GF-D8 (cell line): ENCODE results near the gene B4GALT5.

Source experiments
- DNase-seq: peaks from one replicate; lab custom pipeline; 2025; lab: John Stamatoyannopoulos, UW

B4GALT5 gene

GRCh38 chr20:49657118-49657901 is 56.4 kb downstream of the B4GALT5 start:
- no peak for DNase-seq

- no peak for DNase-seq
Measured at GRCh38 chr20:49656304-49656703, 57.4 kb downstream of the B4GALT5 start.

DNA sequence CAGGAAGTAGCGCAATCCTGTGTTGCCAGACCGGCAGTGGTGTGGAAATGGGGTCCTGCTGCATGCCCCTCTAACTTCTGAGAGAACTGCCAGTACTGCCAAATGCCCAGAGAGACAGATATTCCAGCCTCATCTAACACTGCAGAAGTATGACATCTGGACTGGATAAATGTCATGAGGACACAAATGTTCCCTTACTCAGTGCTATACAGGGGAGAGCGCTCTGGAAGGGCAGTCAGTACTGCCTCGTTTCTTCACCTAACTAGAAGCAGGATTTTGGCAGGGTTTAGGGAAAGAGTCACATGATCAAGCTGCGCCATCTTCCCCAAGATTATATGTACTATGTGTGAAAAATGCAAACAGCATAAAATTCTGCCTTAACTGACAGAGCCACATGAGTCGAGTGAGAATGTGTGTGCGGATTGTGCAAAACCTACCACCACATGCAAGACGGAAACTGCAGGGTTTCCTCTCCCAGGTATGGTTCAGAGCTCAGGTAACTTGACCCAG is 59.7 kb downstream of the B4GALT5 start:
- no peak for DNase-seq

DNA sequence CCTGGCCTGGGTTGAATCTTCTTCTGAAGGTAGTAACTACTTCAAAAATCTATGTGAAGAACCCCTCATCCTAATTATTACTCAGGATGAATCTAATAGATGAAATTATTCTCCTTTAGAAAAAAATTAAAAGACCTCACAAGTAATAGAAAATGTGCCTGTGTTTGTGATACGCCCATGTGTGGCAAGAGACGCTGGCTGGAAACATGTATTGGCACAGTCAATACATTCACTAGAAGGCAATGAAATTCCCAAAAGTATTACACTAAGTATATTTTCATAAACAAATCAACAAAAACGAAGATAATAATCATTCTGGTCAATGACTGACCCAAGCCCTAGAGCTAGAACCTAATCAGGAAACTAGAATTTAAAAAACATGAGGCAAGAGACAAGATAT is 64.0 kb downstream of the B4GALT5 start:
- no peak for DNase-seq

DNA sequence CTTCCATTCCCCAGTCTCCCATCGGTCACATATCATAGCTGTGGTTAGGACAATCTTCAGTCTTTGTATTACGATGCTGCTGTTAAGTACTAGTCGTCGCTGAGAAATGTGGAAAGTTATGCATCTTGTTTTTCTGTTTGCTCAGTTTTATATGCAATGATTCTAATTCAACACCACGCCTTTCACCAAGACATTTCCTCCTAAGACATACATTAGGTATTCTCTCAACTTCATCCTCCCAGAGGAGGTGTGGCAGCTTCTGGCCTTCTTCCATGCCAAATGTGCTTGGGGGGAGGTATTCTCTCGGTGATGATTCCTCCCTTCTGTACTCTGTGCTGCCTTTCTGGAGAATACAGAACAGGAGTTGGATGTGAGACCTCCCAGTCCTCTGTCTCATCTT is 66.1 kb downstream of the B4GALT5 start:
- DNase-seq, result no peak

DNA sequence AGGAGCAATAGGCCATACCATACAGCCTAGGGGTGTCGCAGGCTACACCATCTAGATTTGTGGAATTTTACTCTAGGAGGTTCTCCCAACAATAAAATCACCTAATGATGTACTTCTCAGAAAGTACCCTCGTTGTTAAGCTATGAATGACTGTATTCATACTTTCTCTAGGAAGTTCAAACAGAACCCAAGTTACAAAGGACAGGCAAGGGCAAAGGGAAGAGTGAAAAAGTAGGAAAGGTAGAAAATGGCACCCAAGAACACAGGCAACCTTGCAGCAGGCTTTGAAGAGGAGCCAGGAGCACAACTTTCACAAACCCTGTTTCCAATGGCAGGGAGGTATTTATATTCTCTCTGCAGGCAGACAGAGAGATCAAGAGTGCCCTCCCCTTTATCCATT is 67.2 kb downstream of the B4GALT5 start:
- DNase-seq, result no peak

DNA sequence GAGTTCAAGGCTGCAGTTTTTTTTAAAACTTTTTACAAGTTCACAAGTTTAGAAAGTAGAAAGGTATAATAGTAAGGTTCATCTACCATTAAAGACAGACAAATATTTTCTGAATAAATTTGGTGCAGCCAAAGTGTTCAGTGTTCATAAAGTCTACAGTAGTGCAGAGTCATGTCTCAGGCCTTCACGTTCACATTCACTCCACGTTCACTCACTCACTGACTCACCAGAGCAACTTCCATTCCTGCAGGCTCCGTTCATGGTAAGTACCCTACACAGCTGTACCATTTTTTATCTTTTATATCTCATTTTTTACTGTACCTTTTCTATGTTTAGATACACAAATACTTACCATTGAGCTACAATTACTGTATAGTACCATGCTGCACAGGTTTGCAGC is 67.6 kb downstream of the B4GALT5 start:
- no peak for DNase-seq

GRCh38 chr20:49644980-49645565 is 68.6 kb downstream of the B4GALT5 start:
- DNase-seq, result no peak

- no peak for DNase-seq
Measured at GRCh38 chr20:49642816-49643215, 70.9 kb downstream of the B4GALT5 start.

- DNase-seq, result no peak
Measured at GRCh38 chr20:49641683-49642656, 71.7 kb downstream of the B4GALT5 start.

- DNase-seq, result no peak
Measured at GRCh38 chr20:49637046-49637637, 76.5 kb downstream of the B4GALT5 start.

DNA sequence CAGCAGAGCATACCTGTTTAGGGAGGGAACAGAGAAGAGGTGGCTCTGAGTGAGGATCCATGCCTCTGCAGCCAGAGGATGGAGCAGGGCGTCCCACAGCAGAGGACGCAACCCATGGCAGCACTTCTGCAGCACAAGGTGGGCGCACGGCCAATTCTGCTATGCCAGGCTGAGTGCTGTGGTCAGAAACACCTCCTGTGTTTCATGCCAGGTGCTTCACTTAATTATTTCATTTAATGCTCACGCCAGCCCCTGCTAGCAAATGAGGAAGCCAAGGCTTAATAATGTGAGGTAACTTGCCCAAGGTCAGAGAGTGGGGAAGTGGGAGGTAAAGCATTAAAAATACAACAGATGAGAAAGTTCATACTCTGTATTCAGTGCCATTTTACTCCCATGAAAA is 77.2 kb downstream of the B4GALT5 start:
- no peak for DNase-seq

DNA sequence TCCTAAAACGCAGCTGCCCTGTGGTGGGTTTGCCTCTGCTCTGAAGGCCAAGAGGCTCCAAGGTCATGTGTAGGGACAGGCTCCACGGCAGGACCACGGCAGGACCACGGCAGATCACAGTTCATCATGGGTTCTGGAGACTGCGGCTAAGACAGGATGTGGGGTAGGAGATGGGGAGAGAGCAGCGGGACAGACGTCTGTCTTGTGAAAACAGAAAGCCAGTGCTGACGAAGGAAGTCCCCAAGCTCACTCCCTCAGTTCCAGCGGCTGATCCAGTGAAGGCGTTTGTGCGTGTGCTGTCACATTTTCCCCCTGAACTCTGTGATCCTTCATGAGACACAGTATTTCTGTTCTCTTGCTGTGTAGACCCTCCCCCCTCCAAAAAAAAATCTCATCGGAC is 77.8 kb downstream of the B4GALT5 start:
- DNase-seq, result no peak

DNA sequence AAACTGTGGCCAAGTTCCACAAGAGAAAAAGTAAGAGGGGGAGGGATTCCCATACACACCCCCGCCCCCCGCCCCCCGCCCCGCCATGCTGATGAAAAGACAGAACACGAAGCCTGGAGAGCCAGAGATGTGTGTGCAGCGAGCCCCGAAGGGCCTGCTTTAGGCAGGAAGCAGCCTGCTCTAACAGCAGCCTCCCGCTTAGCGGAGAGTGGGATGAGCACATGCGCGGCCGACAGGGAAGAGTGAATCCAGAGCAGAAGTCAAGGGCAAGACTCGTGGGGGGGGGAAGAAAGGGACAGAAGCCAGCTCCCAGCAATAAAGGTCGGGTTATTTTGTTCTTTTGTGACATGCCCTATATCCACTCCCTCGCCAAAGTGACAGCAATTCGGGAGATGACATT is 78.5 kb downstream of the B4GALT5 start:
- DNase-seq, result no peak

GRCh38 chr20:49634116-49634515 is 79.6 kb downstream of the B4GALT5 start:
- DNase-seq, result no peak

- DNase-seq, result no peak
Measured at GRCh38 chr20:49633643-49634042, 80.0 kb downstream of the B4GALT5 start.

DNA sequence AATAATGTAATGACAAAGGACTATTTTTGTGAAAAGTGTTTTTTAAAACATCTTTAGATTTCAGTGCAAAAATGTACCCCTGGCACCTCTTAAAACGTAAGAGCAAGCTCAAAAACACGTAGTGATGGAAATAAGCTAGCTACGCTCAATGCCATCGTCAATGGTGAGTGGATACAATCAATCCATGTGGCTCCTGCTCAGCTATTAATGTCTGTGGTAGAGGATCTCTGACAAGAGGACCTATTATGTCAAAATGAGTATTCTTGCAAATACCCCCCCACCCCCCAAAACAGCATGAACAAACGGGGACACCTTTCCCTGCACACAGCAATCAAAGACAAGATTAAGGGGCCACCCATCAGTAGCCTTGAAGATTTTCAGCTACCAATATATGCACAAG is 80.7 kb downstream of the B4GALT5 start:
- DNase-seq, result no peak

DNA sequence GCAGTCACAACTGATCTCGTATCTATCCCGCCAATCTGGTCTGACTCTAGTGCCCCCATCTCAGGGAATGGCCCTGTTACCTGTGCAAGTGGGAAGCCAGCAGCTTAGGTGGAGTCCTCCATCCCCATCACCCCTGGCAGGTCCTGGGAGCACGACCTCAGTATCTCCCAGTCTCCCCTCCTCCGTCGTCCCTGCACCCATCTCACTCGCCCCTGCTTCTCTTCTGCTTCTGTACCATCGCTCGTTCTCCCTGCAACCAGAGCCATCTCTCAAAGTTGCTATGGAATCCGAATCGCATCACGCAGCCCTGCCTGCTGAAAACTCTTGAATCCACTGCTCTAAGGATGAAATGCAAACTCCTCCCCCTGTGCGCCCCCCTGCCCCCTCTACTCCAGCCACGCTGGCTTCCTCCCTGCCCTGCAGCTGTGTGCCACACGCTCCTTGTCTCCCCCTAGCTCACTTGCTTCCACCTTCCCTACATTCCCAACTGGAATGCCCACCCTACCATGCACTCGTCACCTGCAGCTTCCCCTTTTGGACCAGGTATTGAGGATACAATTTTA is 81.7 kb downstream of the B4GALT5 start:
- DNase-seq, result no peak

- no peak for DNase-seq
Measured at GRCh38 chr20:49631061-49631716, 82.5 kb downstream of the B4GALT5 start.

DNA sequence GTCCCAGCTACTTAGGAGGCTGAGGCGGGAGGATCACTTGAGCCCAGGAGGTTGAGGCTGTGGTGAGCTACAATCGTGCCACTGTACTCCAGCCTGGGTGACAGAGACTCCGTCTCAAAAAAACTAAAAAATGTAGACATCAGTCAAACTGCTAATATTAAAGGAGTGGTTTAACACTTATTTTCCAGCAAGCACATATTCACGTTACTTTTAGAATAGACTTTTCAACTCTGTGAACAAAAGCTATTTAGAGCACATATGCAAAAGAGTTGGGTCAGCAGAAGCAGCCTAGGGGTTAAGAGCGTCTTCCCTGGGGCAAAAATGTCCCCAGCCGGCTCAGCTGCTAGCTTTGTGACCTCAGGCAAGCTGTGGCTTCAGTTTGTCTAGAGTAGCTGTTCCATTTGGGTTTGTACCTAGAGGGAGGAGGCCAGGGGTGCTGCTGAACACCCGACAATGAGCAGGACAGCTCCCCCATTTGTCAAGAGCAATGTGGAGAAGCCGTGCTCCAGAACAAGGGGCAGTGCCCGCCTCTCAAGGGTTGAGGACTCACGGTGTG is 83.2 kb downstream of the B4GALT5 start:
- no peak for DNase-seq

GRCh38 chr20:49629606-49630005 is 84.1 kb downstream of the B4GALT5 start:
- DNase-seq, result no peak
